K562 (cell line): ENCODE results near the gene GALNT5. TPM values are rescaled to one million over a fixed set of nuclear protein-coding genes. Genes with fewer than 3 reads are reported as not detected.
"Not testable (repeated sequence)": the region's sequence is repeated elsewhere in the genome, so short reads cannot be mapped to it uniquely, and the experiment has no call there.

ENCODE experiments used
- ATAC-seq: fragments of 200-7000 bp; cut with Tn5 transposase; 3 replicates; pipeline ENCODE4 v1.9.1; 2020; ENCODE audit warnings: moderate library complexity
- BruUV-seq: library from RNA; stranded (reverse); fragments of 400-500 nt; replicated peaks from 2 replicates; lab custom pipeline; 2021; lab: Mats Ljungman, UMichigan
- CTCF ChIA-PET: fragments of 300-600 bp; formaldehyde crosslinking; extraction: SDS; loops from one replicate; lab custom pipeline; 2021; ENCODE audit warnings: low intra/inter-chr PET ratio; lab: Yijun Ruan, JAX
- POLR2A ChIA-PET: fragments of 300-600, 350-650 bp; sonication (Branson Sonifier 250); formaldehyde crosslinking; extraction: SDS; loops from one replicate; lab custom pipeline; 2021; ENCODE audit warnings: antibody characterized with exemption, inconsistent platforms; lab: Yijun Ruan, JAX
- DNase-seq, 4 experiments: peaks; one replicate each; pipeline versions ENCODE4 v3.0.0 to v3.0.0-alpha.2; 2011 to 2018; ENCODE audit warnings: low spot score in 3 of 4, mixed read lengths in 3 of 4; ENCODE audit errors: extremely low read depth in 1 of 4
- FAIRE-seq: peaks from 2 replicates; lab custom pipeline; 2011; peaks lifted over from hg19 to GRCh38; lab: Jason Lieb, UNC
- H2AFZ ChIP-seq: 2 replicates; pipeline ENCODE4 v1.6.0; 2011; ENCODE audit warnings: low read depth, low read length, control low read depth, inconsistent platforms
- H3K27ac ChIP-seq: fragments of 200-600 bp; 3 replicates; pipeline ENCODE4 v1.8.0; 2011; ENCODE audit warnings: low read depth, mild to moderate bottlenecking, control low read depth, inconsistent platforms, low read length, moderate library complexity, mixed read lengths; ENCODE audit errors: extremely low read depth
- H3K27me3 ChIP-seq, 2 experiments: fragments of 300-600 bp in 1 of 2; 2 replicates in 1 of 2; 3 replicates in 1 of 2; pipeline versions ENCODE4 v1.6.0 to v1.8.0; 2011; ENCODE audit warnings: inconsistent platforms in 2 of 2, low read length in 2 of 2, mild to moderate bottlenecking in 1 of 2, mixed read lengths in 1 of 2, moderate library complexity in 1 of 2; ENCODE audit not compliant: control insufficient read depth in 2 of 2, insufficient read depth in 2 of 2
- H3K36me3 ChIP-seq: fragments of 300-600 bp; 3 replicates; pipeline ENCODE4 v1.8.0; 2011; ENCODE audit warnings: mild to moderate bottlenecking, low read length, inconsistent platforms; ENCODE audit not compliant: control insufficient read depth, insufficient read depth
- H3K4me1 ChIP-seq, 2 experiments: fragments of 200-600 bp in 1 of 2; replicated peaks in 1 of 2; 2 replicates in 1 of 2; 3 replicates in 1 of 2; pipeline versions ENCODE4 v1.5.1 to v1.8.0; 2011; ENCODE audit warnings: inconsistent platforms in 2 of 2, low read length in 2 of 2, mild to moderate bottlenecking in 1 of 2, mixed read lengths in 1 of 2, moderate library complexity in 1 of 2; ENCODE audit not compliant: control insufficient read depth in 2 of 2, insufficient read depth in 2 of 2
- H3K4me2 ChIP-seq: 2 replicates; pipeline ENCODE4 v1.6.1; 2011; ENCODE audit warnings: low read length, control low read depth, inconsistent platforms, mixed read lengths; ENCODE audit not compliant: insufficient read depth
- H3K4me3 ChIP-seq: fragments of 200-600 bp; sonication (generic), shearing (Covaris generic); 2 replicates; pipeline ENCODE4 v1.5.1; 2016; ENCODE audit warnings: control low read depth, inconsistent platforms
- H3K79me2 ChIP-seq: fragments of 200-600 bp; 3 replicates; pipeline ENCODE4 v1.8.0; 2011; ENCODE audit warnings: low read length, inconsistent platforms; ENCODE audit not compliant: control insufficient read depth, insufficient read depth
- H3K9ac ChIP-seq, 2 experiments: 2 replicates each; pipeline versions ENCODE4 v1.6.0 to v1.6.1; 2011; ENCODE audit warnings: low read depth in 2 of 2, low read length in 2 of 2, control low read depth in 1 of 2, inconsistent platforms in 1 of 2, mild to moderate bottlenecking in 1 of 2, mixed read lengths in 1 of 2; ENCODE audit not compliant: insufficient read depth in 1 of 2
- H3K9me1 ChIP-seq: one replicate; pipeline ENCODE4 v1.6.0; 2011; ENCODE audit warnings: inconsistent platforms, mild to moderate bottlenecking, low read length, moderate library complexity; ENCODE audit not compliant: control insufficient read depth, insufficient read depth
- H3K9me3 ChIP-seq: replicated peaks from 2 replicates; pipeline ENCODE4 v1.5.1; 2011; ENCODE audit warnings: low read depth, low read length, inconsistent platforms; ENCODE audit not compliant: control insufficient read depth, insufficient read depth
- H4K20me1 ChIP-seq: replicated peaks from 2 replicates; pipeline ENCODE4 v1.6.1; 2011; ENCODE audit warnings: low read length, inconsistent platforms, mixed read lengths; ENCODE audit not compliant: control insufficient read depth, insufficient read depth
- CXXC5 ChIP-seq: fragments of 250-450 bp; sonication (Bioruptor Pico); IDR thresholded peaks from 2 replicates; pipeline ENCODE4 v1.8.0; 2022; ENCODE audit warnings: inconsistent platforms, mild to moderate bottlenecking, moderate library complexity
- RBFOX2 ChIP-seq: fragments of 200-400 bp; formaldehyde crosslinking; IDR thresholded peaks from 2 replicates; pipeline ENCODE4 v1.6.1; 2017; ENCODE audit warnings: low read depth, mild to moderate bottlenecking, low read length, moderate library complexity
- RBM22 ChIP-seq: fragments of 200-400 bp; formaldehyde crosslinking; IDR thresholded peaks from 2 replicates; pipeline ENCODE4 v1.6.1; 2018; ENCODE audit warnings: low read length, low read depth; ENCODE audit not compliant: poor library complexity, severe bottlenecking
- SUPT5H ChIP-seq: fragments of 450-650 bp; IDR thresholded peaks from 2 replicates; pipeline ENCODE4 v1.6.1; 2016
- U2AF2 ChIP-seq: fragments of 200-400 bp; formaldehyde crosslinking; optimal IDR thresholded peaks from 2 replicates; pipeline ENCODE3; 2017; ENCODE audit warnings: low read depth, mild to moderate bottlenecking, low read length
- ZKSCAN3 ChIP-seq: fragments of 250-450 bp; sonication (Bioruptor Pico); IDR thresholded peaks from 2 replicates; pipeline ENCODE4 v1.4.0; 2020
- ZNF583 ChIP-seq: fragments of 250-450 bp; sonication (Bioruptor Pico); IDR thresholded peaks from 2 replicates; pipeline ENCODE4 v1.4.0; 2020
- whole genome bisulfite sequencing: fragments of 100-300 bp; shearing (Covaris generic); methylation state at CpG from one replicate; pipeline ENCODE4 v1.1.6; 2016; ENCODE audit warnings: low coverage, mixed read lengths; ENCODE audit not compliant: insufficient coverage; ENCODE audit errors: missing lambda C conversion rate; 5-methylcytosine and 5-hydroxymethylcytosine counted together
- in situ Hi-C: fragments of 300-500 bp; cut with MboI; formaldehyde crosslinking; loops from 4 replicates; pipeline ENCODE4 v1.15.0; 2018; ENCODE audit warnings: inconsistent platforms, mixed read lengths
- intact Hi-C: fragments of 100-400 bp; cut with micrococcal nuclease; formaldehyde crosslinking; loops from 2 replicates; pipeline ENCODE4 v1.14.2; 2022
- polyA plus RNA-seq, 8 experiments: library from polyadenylated mRNA; depleted of rRNA in 4 of 8; stranded (reverse) in 5 of 8; unstranded in 3 of 8; fragments of >200 nt; fragmentation: Nextera tagmentation in 2 of 8; fragmentation: Illumina TruSeq in 1 of 8; extraction: Ambion mirVana in 2 of 8; extraction: Trizol in 1 of 8; gene quantifications; 2 replicates each; pipeline versions ENCODE4 v1.2.1 to v1.2.3, GENCODE V29; 2011 to 2014; ENCODE audit warnings: inconsistent platforms in 1 of 8, missing spikeins in 1 of 8
- total RNA-seq, 7 experiments: library from RNA; depleted of rRNA in 6 of 7; stranded (reverse); fragments of >200 nt in 6 of 7; fragmentation: Illumina TruSeq in 2 of 7; extraction: Trizol in 2 of 7; gene quantifications; 2 replicates each; pipeline versions ENCODE4 v1.2.1 to v1.2.3, GENCODE V29; 2011 to 2021; ENCODE audit warnings: low replicate concordance in 1 of 7
- TF ChIP-seq, protein P1 (sequence below), 2 experiments: fragments of 450-650 bp; conservative IDR thresholded peaks; 2 replicates each; pipeline ENCODE4 v1.6.1; 2017; ENCODE audit warnings: mild to moderate bottlenecking in 2 of 2, moderate library complexity in 2 of 2
- TF ChIP-seq, protein P2 (sequence below), 2 experiments: fragments of 200-800 bp in 1 of 2; sonication (Bioruptor generic) in 1 of 2; sonication (generic) in 1 of 2; formaldehyde crosslinking in 1 of 2; IDR thresholded peaks in 1 of 2; conservative IDR thresholded peaks in 1 of 2; 2 replicates each; pipeline versions ENCODE4 v1.5.0 to v1.6.1; 2016 to 2020; ENCODE audit warnings: missing compliant biosample characterization in 1 of 2, missing genetic modification characterization in 1 of 2, missing genetic modification reagents in 1 of 2

GALNT5 gene
- total and polyA plus RNA-seq, 9 of the 15 experiments (the other 6 are each of a cell fraction or from before 2014, with no cell fraction given): 21.6 to 73.0 (median 54.7) TPM

DNA sequence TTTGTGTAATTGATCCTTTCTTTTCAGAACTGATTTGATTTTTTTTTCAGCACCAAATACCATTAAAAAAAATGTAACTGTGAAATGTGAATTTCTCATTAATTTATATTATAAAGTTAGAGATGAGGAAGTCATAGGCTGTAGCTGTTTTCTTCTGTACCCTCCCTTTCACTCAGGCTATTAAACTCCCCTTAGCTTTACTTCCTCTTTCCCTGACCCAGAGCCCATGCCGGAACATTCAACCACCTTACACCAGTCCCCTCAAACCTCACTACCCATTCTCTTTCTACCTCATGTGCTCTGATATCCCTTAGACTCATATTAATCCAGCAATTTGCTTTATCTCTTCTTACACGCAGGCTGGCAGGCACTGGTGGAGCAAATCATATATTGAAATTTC is 12.4 kb downstream of the GALNT5 start (continued):
- TF ChIP-seq, protein P1, sequence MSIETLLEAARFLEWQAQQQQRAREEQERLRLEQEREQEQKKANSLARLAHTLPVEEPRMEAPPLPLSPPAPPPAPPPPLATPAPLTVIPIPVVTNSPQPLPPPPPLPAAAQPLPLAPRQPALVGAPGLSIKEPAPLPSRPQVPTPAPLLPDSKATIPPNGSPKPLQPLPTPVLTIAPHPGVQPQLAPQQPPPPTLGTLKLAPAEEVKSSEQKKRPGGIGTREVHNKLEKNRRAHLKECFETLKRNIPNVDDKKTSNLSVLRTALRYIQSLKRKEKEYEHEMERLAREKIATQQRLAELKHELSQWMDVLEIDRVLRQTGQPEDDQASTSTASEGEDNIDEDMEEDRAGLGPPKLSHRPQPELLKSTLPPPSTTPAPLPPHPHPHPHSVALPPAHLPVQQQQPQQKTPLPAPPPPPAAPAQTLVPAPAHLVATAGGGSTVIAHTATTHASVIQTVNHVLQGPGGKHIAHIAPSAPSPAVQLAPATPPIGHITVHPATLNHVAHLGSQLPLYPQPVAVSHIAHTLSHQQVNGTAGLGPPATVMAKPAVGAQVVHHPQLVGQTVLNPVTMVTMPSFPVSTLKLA (conservative IDR thresholded peaks at IDR 0.05): no peak

DNA sequence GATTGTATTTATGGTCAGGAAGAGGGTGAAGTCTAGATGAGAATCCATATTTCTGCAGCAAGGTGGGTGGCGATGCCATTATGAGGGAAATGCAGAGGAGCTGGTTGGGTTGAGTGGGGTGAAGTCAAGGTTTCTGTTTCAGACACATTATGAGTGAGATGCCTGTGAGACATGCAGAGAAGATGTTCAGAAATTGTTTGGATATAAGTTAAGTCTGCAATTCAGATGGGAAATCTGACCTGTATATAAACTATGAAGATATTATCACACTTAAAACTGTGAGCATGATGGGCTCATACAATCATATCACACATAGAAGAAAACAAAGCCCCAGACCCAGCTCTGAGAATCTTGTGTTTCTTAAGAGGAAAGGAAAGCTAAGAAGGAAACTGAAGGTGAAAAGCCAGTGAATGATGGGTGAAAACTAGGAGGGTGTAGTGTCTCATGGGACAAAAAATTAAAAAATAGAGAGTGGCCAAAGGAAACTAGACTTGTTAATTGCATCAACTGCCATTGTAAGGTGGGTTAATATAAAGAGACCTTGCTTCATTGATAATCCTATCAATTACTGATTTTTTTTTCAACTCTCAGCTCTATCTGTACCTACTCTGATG is 14.2 kb downstream of the GALNT5 start:
- peak overlapping the region; percentile 6; the same call in 1 of the 3 replicates for H3K27ac ChIP-seq
- no peak overlapping the region for H3K9ac ChIP-seq
- H3K27me3 ChIP-seq: no peaks in the 10 kb centered on the region
- peaks cover 2% of the 10 kb centered on the region for H3K9me1 ChIP-seq
- in situ Hi-C loops (no loop called here), intact Hi-C loops (no loop called here)
- no peak overlapping the region; the same call in 1 of the 2 replicates for H3K4me2 ChIP-seq
- peaks cover 92% of the 10 kb centered on the region for H3K79me2 ChIP-seq
- FAIRE-seq (no peak), DNase-seq (no peak), ATAC-seq (peak; percentile 2; the same call in 2 of the 3 replicates)
- H2AFZ ChIP-seq: no peak overlapping the region
- 87% methylated on average over 1 of the region's 1 CpG for WGBS
- no peak for TF ChIP-seq ZNF583
- TF ChIP-seq U2AF2: no peak
- no peak for TF ChIP-seq RBM22
- 0 out of 2 replicates have a peak, but pooled peaks have one; percentile 13 for TF ChIP-seq SUPT5H
- no peak for TF ChIP-seq CXXC5 (CRISPR knock-in tag)
- no peak for TF ChIP-seq ZKSCAN3 (CRISPR knock-in tag)
- TF ChIP-seq, protein P2, sequence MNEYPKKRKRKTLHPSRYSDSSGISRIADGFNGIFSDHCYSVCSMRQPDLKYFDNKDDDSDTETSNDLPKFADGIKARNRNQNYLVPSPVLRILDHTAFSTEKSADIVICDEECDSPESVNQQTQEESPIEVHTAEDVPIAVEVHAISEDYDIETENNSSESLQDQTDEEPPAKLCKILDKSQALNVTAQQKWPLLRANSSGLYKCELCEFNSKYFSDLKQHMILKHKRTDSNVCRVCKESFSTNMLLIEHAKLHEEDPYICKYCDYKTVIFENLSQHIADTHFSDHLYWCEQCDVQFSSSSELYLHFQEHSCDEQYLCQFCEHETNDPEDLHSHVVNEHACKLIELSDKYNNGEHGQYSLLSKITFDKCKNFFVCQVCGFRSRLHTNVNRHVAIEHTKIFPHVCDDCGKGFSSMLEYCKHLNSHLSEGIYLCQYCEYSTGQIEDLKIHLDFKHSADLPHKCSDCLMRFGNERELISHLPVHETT (CRISPR knock-in tag; conservative IDR thresholded peaks at IDR 0.05 in 1 of 2, IDR thresholded peaks at IDR 0.05 in 1 of 2): no peak
- 0 out of 2 replicates have a peak, but pooled peaks have one; percentile 21 for TF ChIP-seq RBFOX2
- ChIA-PET POLR2A (interaction anchor here (0.6 to 3.2 kb wide), 5 partner anchors 9 to 31 kb away, joined by 3 to 35 read pairs (median 4); partner anchors contain the start of gene GALNT5), CTCF (no interaction called here)
- BruUV-seq: no TSS peak
- no peak overlapping the region for H3K4me3 ChIP-seq
- H3K36me3 ChIP-seq: peaks cover 61% of the 10 kb centered on the region
- H3K9me3 ChIP-seq: no peaks in the 10 kb centered on the region
- peaks cover 4 to 49% of the 10 kb centered on the region in 2 experiments; a peak in 4 of 5 replicates for H3K4me1 ChIP-seq
- no peaks in the 10 kb centered on the region for H4K20me1 ChIP-seq

DNA sequence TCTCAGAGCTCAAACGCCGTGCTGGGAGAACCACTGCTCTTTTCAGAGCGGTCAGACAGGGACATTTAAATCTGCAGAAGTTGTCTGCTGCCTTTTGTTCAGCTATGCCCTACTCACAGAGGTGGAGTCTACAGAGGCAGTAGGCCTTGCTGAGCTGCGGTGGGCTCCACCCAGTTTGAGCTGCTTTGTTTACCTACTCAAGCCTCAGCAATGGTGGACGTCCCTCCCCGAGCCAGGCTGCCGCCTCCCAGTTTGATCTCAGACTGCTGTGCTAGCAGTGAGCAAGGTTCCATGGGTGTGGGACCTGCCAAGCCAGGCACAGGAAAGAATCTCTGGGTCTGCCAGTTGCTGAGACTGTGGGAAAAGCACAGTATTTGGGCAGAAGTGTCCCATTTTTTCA is 21.8 kb downstream of the GALNT5 start:
- H3K4me2 ChIP-seq, H4K20me1 ChIP-seq, H3K27me3 ChIP-seq, in situ Hi-C loops, H3K9me1 ChIP-seq, H3K4me3 ChIP-seq, intact Hi-C loops, H3K27ac ChIP-seq, CTCF ChIA-PET, FAIRE-seq, H3K9me3 ChIP-seq, H2AFZ ChIP-seq, H3K4me1 ChIP-seq, BruUV-seq, H3K9ac ChIP-seq: not testable (repeated sequence)
- POLR2A ChIA-PET: interaction anchor here (0.6 to 2.6 kb wide), 7 partner anchors 8 to 46 kb away, joined by 3 to 6 read pairs (median 3); no protein-coding TSS in a partner anchor
- Histone ChIP-seq H3K79me2 (peaks cover 83% of the 10 kb centered on the region), H3K36me3 (peaks cover 48% of the 10 kb centered on the region)
- WGBS: 76% methylated on average over 7 of the region's 7 CpGs
- ATAC-seq: peak; percentile 67
- peak in 1 of 4 experiments; percentile 21 for DNase-seq
